ENCODE measurements around the gene RAB20. TPM values are rescaled to one million over a fixed set of nuclear protein-coding genes. Genes with fewer than 3 reads are reported as not detected.

The RAB20 gene
- total RNA-seq, 1 donor from 2014 or later, result 1.5 TPM

GRCh38 chr13:110576070-110576394, 14.5 kb upstream of the RAB20 start:
- no peak for DNase-seq (ENCODE audit: low spot score)
- H3K27ac Mint-ChIP-seq (ENCODE audit: unreplicated experiment), result no peak overlapping the region
- H3K4me3 Mint-ChIP-seq (ENCODE audit: unreplicated experiment), result no peak overlapping the region
- no peaks in the 10 kb centered on the region for H3K4me1 Mint-ChIP-seq (ENCODE audit: unreplicated experiment)
- H3K27me3 Mint-ChIP-seq (ENCODE audit: unreplicated experiment), result peaks cover 1% of the 10 kb centered on the region
- H3K9me3 Mint-ChIP-seq (ENCODE audit: unreplicated experiment), result no peaks in the 10 kb centered on the region
- no peak for TF ChIP-seq CTCF (IDR thresholded peaks at IDR 0.05; ENCODE audit: unreplicated experiment)
- H3K36me3 Mint-ChIP-seq (ENCODE audit: low read depth, unreplicated experiment), result no peaks in the 10 kb centered on the region

DNA sequence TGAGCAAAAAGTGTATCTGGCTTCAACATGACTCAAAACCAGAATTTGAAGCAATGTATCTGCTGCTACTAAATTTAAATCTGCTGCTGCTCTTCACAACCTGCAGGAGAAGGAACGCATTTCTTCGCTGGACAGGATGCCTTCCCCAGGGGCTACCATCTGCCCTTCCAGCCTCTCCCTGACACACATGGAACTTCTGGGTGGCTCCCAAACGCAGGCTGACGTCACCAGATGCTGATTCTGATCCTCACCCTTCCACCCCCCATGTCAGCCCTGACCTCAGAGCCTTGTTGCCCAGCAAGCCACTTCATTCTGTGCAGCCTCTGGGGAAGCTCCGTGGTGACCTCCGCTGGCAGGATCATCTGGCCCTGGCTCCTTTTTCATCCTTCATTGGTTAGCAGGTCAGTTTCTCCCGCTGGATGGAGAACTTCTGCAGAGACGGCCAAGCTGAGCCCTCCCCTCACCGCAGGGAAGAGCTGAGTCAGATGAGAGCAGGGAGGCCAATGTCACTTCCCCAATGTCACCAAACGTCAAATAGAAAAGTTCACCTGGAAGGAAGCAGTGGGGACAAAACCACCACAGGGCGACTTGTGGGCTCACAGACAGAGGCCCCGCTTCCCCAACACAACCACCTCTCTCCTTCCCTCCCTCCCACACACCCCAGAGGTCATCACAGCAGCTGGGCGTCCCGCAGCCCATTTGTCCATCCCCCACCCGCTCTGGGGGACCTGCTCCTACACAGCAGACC, 14.0 kb upstream of the RAB20 start:
- no peaks in the 10 kb centered on the region for H3K4me1 Mint-ChIP-seq (ENCODE audit: unreplicated experiment)
- H3K36me3 Mint-ChIP-seq (ENCODE audit: low read depth, unreplicated experiment), result no peaks in the 10 kb centered on the region
- H3K27me3 Mint-ChIP-seq (ENCODE audit: unreplicated experiment), result peaks cover 1% of the 10 kb centered on the region
- H3K4me3 Mint-ChIP-seq (ENCODE audit: unreplicated experiment), result no peak overlapping the region
- no peak for TF ChIP-seq CTCF (IDR thresholded peaks at IDR 0.05; ENCODE audit: unreplicated experiment)
- no peaks in the 10 kb centered on the region for H3K9me3 Mint-ChIP-seq (ENCODE audit: unreplicated experiment)
- H3K27ac Mint-ChIP-seq (ENCODE audit: unreplicated experiment), result no peak overlapping the region
- no peak for DNase-seq (ENCODE audit: low spot score)

DNA sequence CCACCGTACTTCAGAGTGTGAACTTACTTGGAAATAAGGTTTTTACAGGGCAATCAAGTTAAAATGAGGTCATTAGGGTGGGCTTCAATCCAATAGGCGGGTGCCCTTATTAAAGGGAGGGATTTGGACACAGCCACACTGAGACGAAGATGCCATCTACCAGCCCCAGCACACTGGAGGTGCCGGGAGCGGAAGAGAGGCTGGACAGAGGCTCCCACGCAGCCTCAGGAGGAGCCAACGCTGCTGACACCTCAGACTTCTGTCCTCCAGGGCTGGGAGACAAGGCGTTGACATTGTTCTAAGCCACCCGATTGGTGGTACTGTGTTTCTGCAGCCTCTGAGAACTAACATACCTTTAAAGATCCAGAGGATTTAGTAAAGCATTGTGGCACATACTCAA, 12.6 kb upstream of the RAB20 start:
- H3K36me3 Mint-ChIP-seq (ENCODE audit: low read depth, unreplicated experiment), result no peaks in the 10 kb centered on the region
- TF ChIP-seq CTCF (IDR thresholded peaks at IDR 0.05; ENCODE audit: unreplicated experiment), result no peak
- no peaks in the 10 kb centered on the region for H3K9me3 Mint-ChIP-seq (ENCODE audit: unreplicated experiment)
- no peak overlapping the region for H3K27ac Mint-ChIP-seq (ENCODE audit: unreplicated experiment)
- H3K4me3 Mint-ChIP-seq (ENCODE audit: unreplicated experiment), result no peak overlapping the region
- no peak for DNase-seq (ENCODE audit: low spot score)
- no peaks in the 10 kb centered on the region for H3K4me1 Mint-ChIP-seq (ENCODE audit: unreplicated experiment)
- H3K27me3 Mint-ChIP-seq (ENCODE audit: unreplicated experiment), result peaks cover 4% of the 10 kb centered on the region

GRCh38 chr13:110572778-110573118, 11.2 kb upstream of the RAB20 start:
- no peaks in the 10 kb centered on the region for H3K9me3 Mint-ChIP-seq (ENCODE audit: unreplicated experiment)
- no peaks in the 10 kb centered on the region for H3K36me3 Mint-ChIP-seq (ENCODE audit: low read depth, unreplicated experiment)
- peaks cover 4% of the 10 kb centered on the region for H3K27me3 Mint-ChIP-seq (ENCODE audit: unreplicated experiment)
- DNase-seq (ENCODE audit: low spot score), result no peak
- no peaks in the 10 kb centered on the region for H3K4me1 Mint-ChIP-seq (ENCODE audit: unreplicated experiment)
- no peak overlapping the region for H3K4me3 Mint-ChIP-seq (ENCODE audit: unreplicated experiment)
- no peak overlapping the region for H3K27ac Mint-ChIP-seq (ENCODE audit: unreplicated experiment)
- no peak for TF ChIP-seq CTCF (IDR thresholded peaks at IDR 0.05; ENCODE audit: unreplicated experiment)

- no peak for TF ChIP-seq CTCF (IDR thresholded peaks at IDR 0.05; ENCODE audit: unreplicated experiment)
- Mint-ChIP-seq H3K36me3 (ENCODE audit: low read depth, unreplicated experiment) (no peaks in the 10 kb centered on the region), H3K9me3 (ENCODE audit: unreplicated experiment) (no peaks in the 10 kb centered on the region), H3K4me1 (ENCODE audit: unreplicated experiment) (no peaks in the 10 kb centered on the region), H3K4me3 (ENCODE audit: unreplicated experiment) (no peak overlapping the region), H3K27me3 (ENCODE audit: unreplicated experiment) (peaks cover 4% of the 10 kb centered on the region), H3K27ac (ENCODE audit: unreplicated experiment) (no peak overlapping the region)
- no peak for DNase-seq (ENCODE audit: low spot score)
These were observed 10.6 kb upstream of the RAB20 start for GRCh38 chr13:110571896-110572777.

Measured in endothelial cell (in vitro differentiated cells).